Stimulated activated CD8-positive, alpha-beta memory T cell treated with anti-CD3 and anti-CD28 coated beads, Interleukin-7, amount 100 ng/mL, for 4 hours (primary cell): ENCODE results near the gene LRRC43.
"Not testable (repeated sequence)": the region's sequence is repeated elsewhere in the genome, so short reads cannot be mapped to it uniquely, and the experiment has no call there.

ENCODE experiments used
- DNase-seq, 2 donors: peaks; one replicate each; pipeline ENCODE4 v3.0.0-alpha.2; 2020; ENCODE audit warnings: low read depth in 2 of 2

LRRC43 gene

DNA sequence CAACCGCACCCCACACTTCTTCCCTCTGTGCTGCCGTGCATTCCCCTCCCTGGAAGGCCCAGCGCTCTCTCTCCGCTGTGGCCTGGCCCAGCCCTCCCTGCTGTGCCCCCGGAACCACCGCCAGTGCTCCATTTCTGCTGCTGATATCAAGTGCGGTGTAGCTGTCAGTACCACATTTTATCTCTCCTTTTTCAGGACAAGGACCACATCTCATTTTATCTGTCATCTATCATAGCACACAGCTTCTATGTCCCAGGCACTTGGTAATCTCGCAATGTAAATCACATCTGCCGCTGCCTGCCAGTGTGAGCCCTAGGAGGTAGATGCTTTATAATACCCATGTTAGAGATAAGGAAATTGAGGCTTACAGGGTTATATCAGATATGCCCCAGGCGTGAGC is 27.2 kb upstream of the LRRC43 start:
- no peak for DNase-seq

DNA sequence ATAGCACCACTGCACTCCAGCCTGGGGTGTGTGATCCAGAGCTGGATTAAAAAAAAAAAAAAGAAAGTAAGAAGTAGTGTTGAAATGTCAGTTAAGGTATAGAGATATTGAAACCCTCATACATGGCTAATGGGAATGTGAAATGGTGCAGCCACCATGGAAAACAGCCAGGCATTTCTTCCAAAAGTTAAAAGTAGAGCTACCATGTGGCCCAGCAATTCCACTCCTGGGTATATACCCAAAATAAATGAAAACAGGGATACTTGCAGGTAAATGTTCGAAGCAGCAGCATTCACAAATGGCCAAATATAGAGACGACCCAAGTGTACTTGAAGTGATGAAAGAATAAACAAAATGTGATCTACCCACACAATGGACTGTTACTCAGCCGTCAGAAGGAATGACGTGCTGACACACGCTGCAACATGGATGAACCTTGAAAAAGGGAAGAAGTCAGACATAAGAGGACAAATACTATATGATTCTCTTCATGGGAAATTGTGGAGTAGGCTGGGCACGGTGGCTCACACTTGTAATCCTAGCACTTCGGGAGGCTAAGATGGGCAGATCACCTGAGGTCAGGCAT is 24.1 kb upstream of the LRRC43 start:
- DNase-seq: no peak

DNA sequence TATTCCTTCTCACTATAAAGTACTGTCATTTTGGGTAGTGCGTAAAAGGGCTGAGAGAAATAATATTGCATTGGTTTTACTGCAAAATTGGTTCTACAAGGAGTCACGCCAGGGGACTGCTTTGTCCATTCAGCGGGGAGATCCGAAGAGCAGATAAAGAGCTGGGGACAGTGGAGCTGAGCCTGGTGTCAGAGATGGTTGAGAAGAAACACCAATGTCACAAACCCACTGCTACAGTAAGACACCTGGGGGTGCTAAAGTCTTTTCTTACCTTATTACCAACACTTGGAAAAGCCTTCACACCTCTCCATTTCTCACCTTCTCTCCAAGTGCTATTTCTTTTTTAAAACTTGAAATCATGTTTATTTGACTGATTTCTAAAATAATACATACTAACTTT is 23.0 kb upstream of the LRRC43 start:
- no peak for DNase-seq

DNA sequence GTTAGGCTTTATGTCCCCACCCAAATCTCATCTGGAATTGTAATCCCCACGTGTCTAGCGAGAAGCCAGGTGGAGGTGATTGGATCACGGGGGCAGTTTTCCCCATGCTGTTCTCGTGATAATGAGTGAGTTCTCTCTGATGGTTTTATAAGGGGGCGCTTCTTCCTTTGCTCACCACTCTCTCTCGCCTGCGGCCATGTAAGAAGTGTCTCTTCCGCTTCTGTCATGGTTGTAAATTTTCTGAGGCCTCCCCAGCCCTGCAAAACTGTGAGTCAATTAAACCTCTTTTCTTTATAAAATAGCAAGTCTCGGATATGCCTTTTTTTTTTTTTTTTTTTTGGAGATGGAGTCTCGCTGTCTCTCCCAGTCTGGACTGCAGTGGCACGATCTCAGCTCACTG is 22.2 kb upstream of the LRRC43 start:
- DNase-seq: no peak

DNA sequence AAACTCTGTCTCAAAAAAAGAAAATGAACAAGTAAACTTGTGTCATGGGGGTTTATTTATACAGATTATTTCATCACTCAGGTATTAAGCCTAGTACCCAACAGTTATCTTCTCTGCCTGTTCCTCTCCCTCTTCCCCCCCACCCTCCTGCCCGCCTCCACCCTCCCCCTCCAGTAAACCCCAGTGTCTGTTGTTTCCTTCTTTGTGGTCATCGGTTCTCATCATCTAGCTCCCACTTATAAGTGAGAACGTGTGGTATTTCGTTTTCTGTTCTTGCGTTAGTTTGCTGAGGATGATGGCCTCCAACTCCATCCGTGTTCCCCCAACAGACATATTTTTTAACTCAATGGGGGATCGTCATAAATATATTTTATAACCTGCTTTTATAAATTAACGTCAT is 21.2 kb upstream of the LRRC43 start:
- DNase-seq: peak in 1 of 2 donors; percentile 5

DNA sequence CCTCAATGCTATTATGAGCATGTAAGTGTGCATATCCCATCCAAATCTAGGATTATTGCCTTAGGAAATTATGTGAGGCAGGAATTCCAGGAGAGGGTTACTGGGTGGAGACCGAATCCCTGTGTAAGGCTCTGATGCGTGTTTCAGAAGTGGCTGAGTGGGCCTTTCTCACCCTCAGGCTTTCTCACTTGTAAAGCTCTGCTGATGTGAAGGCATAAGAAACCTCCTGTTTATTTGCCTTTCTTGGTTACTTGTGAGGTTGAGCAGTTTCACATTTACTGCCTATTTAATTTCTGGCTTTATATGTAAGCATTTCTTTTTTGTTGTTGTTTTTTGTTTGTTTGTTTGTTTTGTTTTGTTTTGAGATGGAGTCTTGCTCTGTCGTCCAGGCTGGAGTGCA is 19.9 kb upstream of the LRRC43 start:
- DNase-seq: no peak

DNA sequence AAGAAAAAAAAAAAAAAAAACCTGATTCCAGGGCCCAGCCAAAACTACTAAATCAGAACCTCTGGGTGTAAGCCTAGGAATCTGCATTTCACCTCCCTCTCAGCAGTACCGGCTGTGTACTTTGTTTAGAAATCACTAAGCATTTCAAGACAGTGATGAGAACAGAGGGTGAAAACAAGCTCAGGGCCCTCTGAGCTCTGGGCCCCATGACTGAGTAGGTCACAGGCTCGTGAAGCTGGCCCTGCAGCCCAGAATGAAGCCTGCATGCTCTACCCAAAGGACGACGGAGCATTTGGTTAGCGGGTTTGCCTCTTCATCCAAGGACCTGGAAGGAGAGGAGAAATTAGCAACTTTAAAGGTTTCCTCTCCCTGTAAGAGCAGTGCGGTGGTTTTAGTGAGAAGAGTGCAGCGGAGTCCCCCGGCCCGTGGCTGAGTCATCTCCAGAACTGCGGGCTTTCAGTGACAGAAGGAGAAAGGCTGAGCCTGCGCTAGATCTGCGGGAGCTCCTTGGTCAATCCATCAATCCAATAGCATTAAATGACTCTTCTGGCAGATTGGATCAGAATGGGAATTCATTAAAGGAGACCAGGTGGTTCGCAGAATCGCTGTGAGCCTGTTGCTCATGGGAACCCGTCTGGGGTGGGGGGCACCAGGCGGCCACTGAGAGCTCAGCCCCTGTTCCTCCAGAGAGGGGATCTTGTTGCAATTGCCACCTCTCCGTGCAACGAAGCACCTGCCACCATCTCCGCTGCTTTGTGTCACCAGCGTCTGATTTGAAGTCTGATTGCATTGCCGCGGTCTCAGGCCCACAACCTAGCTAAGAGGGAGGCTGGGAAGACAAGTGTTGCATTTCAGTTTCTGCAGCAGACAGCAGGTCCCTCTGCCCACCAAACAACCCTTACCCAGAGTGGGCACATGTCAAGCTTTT is 16.2 kb upstream of the LRRC43 start:
- DNase-seq: peak; percentile 10 to 20

DNA sequence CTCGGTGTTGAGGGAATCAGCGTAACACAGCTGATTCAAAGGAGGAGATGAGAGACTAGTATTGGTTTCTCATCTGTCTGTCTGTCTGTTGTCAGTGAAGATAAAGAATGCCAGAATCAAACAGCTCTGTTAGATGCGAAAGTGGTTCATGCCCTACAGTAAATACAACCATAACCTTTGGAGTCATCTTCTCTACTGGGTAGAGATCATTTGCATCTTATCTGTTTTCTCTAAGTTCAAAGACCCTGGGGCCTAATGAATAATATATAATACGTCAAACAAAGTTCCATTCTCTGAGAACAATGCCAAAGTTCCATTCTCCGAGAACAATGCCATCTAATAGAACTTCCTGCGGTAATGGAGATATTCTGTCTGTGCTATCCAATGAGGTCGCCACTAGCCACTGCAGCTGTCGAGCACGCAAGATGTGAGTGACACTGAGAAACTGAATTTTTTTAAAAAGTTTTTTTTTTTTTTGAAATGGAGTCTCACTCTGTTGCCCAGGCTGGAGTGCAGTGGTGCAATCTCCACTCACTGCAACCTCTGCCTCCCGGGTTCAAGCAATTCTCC is 15.5 kb upstream of the LRRC43 start:
- DNase-seq: no peak

DNA sequence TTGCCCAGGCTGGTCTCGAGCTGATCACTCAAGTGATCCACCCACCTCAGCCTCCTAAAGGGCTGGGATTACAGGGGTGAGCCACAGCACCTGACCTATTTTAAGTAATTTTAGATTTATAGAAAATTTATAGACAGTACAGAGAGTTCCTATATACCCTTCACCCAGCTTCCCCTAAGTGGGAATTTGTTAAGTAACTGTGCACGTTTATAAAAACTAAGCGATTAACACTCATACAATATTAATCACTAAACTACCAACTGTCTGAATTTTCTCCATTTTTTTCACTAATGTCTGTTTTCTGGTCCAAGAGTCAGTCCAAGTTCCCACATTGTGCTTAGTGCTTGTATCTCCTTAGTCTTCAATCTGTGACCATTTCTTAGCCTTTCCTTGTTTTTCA is 14.4 kb upstream of the LRRC43 start:
- DNase-seq: no peak

DNA sequence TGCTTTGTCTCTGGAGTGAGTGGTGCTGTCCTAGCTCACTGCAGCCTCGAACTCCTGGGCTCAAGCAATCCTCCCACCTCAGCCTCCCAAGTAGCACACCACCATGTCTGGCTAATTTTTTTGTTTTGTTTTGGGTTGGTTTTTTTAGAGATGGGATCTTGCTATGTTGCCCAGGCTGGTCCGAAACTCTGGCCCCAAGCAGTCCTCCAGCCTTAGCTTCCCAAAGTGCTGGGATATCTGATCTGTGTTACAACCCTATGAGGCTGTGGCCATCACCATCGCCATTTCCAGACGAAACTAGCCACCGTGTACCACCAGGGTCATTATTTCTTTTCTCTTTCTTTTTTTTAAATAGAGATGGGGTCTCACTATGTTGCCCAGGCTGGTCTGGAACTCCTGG is 11.5 kb upstream of the LRRC43 start:
- no peak for DNase-seq

DNA sequence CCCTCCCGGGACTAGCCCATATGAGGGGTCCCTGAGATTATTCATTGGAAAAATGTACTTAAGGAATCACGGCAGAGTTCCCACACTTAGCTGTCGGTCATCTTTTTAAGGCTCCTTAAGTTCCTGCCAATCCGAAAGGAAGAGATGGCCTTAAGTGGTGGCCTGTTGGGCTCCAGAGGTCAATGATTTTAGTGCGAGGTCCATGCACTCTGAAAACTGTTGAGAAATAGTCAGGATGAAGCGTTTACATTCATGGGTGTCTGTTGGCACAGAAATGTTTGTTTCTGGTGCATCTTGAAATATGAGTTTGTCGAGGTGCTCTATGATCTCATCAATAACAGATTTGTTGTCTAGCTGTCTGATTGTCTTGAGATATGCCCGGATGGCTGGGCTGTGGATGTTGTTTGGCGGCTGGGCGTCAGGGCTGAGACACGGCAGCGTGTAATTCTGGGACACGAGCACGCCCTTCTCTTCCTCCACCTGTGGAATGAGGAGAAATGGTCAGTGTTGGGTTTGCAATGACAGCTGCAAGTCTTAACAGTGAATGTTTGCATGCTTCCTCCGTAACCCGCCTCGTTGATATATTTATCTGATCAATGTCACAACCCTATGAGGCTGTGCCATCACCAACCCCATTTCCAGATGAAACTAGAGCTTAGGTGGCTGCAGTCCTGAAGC is 10.5 kb upstream of the LRRC43 start:
- DNase-seq: no peak

DNA sequence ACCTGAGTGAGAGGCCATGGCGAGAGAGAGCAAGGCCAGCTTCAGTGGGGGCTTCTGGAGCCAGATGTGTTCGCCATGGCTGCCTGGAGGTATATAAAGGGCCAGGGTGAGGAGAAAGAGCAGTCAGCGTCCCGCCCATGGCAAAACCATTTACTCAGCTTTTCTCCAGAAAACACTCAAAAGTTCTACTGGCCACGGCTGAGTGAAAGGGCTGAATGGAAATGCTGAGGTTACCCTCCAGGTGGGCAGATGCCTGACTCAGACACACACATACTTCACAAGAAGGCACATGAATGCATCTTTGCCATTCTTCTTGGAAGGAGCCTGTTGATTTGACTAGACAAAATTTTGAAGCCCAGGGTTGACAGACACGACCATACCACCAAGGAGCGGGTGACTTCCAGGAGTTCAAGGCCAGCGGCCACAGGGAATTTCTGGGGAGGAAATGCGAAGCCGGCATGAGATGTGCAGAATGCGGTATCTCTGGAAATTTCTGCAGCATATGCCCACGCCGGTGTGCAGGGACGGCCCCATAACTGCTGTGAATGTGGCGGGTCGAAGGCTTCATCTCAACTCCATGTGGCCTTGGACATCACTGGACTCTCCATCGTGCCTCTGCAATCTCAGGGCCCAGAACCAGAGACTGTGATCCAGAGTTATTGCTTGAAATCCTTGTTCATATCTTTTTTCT is 8.6 kb upstream of the LRRC43 start, which contains the start of gene IL31:
IL31 (minus strand) TSS at position 67 of the 691 bp plus-strand sequence; CDS start at position 18, 49 bp downstream.
- no peak for DNase-seq

DNA sequence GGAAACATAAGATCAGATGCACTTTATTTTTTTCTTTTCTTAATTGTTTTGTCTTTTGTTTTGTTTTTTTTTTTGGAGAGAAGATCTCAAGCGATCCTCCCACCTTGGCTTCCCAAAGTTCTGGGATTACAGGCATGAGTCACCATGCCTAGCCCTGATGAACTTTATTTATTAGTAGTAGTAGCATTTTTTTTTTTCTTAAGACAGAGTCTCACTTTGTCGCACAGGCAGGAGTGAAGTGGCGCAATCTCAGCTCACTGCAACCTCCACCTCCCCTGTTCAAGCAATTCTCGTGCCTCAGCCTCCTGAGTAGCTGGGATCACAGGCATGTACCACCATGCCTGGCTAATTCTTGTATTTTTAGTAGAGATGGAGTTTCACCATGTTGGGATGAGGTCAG is 6.5 kb upstream of the LRRC43 start:
- not testable (repeated sequence) for DNase-seq

DNA sequence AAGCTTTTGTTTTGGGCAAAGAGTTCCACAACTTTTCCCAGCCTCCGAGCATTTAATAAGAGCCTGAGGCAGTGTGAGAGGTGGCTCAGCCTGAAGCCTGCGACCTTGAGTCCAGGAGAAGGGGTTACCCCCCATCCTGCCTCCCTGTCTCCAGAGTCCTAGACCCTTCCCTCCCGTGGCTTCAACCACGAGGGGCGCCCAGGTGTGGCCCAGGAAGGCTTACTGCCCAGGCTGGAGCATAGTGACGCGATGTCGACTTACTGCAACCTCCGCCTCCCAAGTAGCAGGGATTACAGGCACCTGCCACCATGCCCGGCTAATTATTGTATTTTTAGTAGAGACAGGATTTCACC is 641 bp downstream of the LRRC43 start:
- DNase-seq: no peak

DNA sequence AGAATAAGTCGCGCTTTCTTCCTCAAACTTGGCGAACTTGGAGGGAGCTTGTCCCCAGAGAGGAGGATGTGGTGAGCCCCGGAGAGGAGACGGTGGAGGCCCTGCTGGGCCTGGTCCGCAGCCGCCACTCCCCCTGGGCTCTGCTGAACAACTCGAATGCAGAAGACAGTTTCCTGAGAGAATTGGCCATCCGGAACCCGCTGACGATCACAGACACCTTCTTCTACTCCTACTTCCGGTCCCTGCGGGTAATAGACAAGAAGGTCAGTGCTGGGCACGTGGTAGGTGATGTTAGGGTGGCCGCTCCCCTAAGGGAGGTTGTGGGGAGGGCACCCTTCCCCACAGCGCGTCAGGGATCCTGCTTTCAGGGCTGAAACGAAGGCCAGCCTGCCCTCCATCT is 1.6 kb downstream of the LRRC43 start:
- no peak for DNase-seq

DNA sequence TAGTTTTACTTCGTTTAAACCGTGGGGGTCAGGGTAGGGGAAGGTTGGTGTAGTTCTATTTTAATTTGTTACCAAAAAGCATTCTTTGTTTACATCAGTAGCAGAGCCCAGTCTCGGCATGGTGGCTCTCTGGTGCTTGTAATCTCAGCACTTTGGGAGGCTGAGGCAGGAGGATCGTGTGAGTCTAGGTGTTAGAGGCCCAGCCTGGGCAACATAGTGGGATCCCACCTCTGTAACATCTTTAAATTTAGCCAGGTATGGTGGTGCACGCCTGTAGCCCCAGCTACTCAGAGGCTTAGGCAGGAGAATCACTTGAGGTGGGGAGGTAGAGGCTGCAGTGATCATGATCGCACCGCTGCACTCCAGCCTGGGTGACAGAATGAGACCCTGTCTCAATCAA is 2.2 kb downstream of the LRRC43 start:
- DNase-seq: no peak

DNA sequence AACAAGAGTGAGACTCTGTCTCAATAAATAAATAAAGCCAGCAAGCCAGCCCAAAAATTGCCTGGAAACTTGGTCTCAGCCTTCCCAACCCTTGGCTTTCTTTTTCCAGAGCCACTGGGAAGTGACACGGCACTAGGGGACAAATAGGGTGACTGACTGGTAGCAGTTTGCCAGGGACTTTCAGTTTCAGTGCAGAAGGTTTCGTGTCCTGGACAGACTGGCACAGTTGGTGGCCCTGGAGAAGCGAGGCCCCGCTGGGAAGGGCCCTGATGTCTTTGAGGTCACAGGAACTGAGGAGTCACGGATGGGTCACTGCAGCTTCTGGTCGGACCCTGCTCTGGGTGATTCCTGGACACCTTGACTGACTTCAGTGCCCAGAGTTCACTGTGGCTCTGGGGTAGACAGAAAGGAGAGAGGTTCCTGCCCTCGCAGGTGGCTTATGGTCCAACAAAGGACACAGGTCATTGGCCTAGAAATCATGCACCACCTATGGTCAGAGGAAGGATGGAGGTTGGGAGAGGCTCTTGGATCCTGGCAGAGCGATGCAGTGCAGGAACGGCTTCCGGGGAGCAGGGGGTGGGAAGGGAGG is 2.7 kb downstream of the LRRC43 start:
- no peak for DNase-seq

DNA sequence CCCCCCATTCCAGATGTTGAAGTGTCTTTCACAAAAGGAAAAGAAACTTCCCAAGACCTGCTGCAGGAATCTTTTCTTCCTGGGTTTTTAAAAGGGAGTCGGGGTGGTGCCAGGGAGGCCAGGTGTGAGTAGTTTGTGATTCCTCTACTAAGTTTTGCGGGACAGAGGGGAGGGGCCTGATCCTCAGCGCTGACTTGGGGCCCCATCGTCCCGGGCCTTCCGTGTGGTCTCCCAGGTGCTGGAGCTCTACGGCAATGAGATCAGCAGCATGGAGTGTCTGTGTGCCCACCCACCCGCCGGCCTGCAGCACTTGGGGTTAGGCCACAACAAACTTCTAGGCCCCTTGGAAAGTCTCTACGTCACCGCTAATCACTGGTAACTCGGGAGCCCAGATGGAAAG is 4.5 kb downstream of the LRRC43 start:
- no peak for DNase-seq

DNA sequence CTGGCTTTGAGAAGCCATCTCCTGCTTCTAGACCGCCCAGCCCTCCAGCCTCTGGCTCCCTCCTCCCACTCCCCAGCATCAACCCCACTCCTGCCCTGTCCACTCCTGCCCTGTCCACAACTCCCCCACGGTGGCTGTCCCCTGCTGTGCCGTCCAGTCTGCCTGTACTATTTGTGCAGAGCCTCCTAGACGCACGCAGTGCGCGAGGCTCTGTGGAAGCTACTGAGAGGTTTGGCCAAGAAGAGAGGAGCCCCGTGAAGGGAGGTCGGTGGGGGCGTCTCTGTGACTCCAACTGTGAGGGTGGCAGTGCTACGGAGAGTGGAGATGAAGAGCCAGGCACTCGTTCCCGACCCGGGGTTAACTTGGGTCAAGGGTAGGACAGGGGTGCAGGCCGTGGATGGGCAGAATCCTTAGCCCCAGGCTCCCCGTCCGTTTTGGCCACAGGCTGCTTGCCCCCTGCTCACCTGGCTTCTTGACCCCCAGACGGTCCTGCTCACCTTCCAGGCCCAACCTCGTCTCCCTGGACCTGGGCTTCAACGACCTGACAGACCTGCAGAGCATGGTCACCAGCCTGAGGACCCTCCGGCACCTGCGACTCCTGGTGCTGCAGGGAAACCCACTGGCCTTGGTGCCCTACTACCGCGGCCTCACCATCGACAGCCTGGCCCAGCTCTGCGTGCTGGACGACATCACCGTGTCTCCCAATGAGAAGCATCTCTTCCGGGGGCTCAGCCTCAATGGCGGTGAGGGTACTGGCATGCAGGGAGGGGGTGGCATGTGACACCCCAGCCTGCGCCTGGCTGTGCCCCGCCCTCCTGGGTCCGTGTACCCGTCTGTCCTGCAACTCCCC is 6.9 kb downstream of the LRRC43 start:
- DNase-seq: no peak

DNA sequence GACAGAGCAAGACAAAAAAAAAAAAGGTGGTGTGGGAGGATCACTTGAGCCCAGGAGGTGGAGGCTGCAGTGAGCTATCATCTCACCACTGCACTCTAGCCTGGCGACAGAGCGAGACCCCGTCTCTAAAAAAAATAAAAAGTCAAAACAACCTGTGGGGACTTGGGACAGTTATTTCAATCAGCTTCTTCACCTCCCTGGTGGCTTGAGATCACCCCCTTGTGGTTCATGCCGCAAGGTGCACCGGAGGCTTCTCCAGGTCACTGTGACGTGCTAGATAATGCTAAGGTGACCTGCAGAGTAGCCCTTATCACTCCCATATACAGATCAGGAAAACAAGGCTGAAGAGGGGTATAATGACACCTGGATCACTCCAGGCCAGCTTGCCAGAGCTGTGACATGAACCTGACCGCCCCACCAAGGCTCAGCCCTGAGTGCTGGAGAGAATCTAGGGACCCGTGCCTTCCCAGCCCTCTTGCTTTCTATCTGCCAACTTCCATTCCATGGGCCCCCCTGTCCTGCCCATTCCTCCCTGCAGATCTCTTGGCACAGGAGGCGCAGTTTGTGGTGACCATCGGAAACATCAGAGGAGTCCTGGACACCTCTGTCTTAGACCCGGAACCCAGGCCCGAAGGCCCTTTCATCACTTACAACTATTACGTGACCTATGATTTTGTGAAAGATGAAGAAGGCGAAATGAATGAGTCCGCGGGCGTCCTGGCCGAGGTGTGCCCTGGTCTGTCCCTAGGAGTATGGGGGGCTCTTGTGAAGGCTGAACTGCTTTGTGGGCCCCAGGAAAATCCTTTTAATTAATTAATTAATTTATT is 8.1 kb downstream of the LRRC43 start:
- DNase-seq: peak; percentile 50 to 58
